Heart right ventricle (tissue), 16 donors: ENCODE measurements around the gene C15orf62. TPM values are rescaled to one million over a fixed set of nuclear protein-coding genes. Genes with fewer than 3 reads are reported as not detected.

ENCODE experiments used
- ATAC-seq, 8 donors: fragments of 200-7000 bp; cut with Tn5 transposase; one replicate each; pipeline ENCODE4 v1.9.1; 2020; ENCODE audit warnings: mild to moderate bottlenecking in 8 of 8, moderate library complexity in 8 of 8, moderate number of reproducible peaks in 1 of 8
- DNase-seq, 2 donors: peaks; one replicate each; pipeline ENCODE4 v3.0.0-alpha.2; 2020
- H3K27ac ChIP-seq, 10 donors: fragments of 200-600 bp; sonication (generic) in 2 of 10; one replicate each; pipeline versions ENCODE4 v1.5.0 to v1.8.0; 2020 to 2022; ENCODE audit warnings: mild to moderate bottlenecking in 3 of 10
- H3K27me3 ChIP-seq, 7 donors: fragments of 200-600 bp; one replicate each; pipeline ENCODE4 v1.8.0; 2021 to 2022; ENCODE audit warnings: mild to moderate bottlenecking in 2 of 7
- H3K36me3 ChIP-seq, 9 donors: fragments of 200-600 bp; sonication (generic) in 1 of 9; one replicate each; pipeline versions ENCODE4 v1.5.0 to v1.8.0; 2020 to 2022; ENCODE audit warnings: mild to moderate bottlenecking in 2 of 9
- H3K4me1 ChIP-seq, 9 donors: fragments of 200-600 bp; sonication (generic) in 1 of 9; one replicate each; pipeline versions ENCODE4 v1.5.0 to v1.8.0; 2020 to 2022; ENCODE audit warnings: mild to moderate bottlenecking in 4 of 9
- H3K4me3 ChIP-seq, 10 donors: fragments of 200-600 bp; sonication (generic) in 2 of 10; one replicate each; pipeline versions ENCODE4 v1.5.0 to v1.8.0; 2020 to 2022; ENCODE audit warnings: mild to moderate bottlenecking in 7 of 10, moderate library complexity in 2 of 10
- H3K9me3 ChIP-seq, 11 donors: fragments of 200-600 bp in 10 of 11; sonication (generic) in 2 of 11; one replicate each; pipeline versions ENCODE4 v1.5.0 to v1.8.0; 2013 to 2022; ENCODE audit warnings: mild to moderate bottlenecking in 2 of 11, control low read depth in 1 of 11, moderate library complexity in 1 of 11
- CTCF ChIP-seq, 9 donors: fragments of 200-600 bp; sonication (generic) in 2 of 9; IDR thresholded peaks; one replicate each; pipeline versions ENCODE4 v1.5.0 to v1.8.0; 2021 to 2022; ENCODE audit warnings: antibody characterized with exemption in 9 of 9, mild to moderate bottlenecking in 5 of 9, moderate library complexity in 1 of 9
- WGBS, 2 donors: extraction: QIAGEN DNeasy Blood & Tissue Kit; methylation state at CpG; one replicate each; pipeline ENCODE4 v1.1.7; 2013; ENCODE audit warnings: inconsistent platforms in 1 of 2; 5-methylcytosine and 5-hydroxymethylcytosine counted together
- intact Hi-C, 10 donors: fragments of 100-400 bp; cut with DNase I; formaldehyde crosslinking; loops; one replicate each; pipeline versions ENCODE4 v1.11.1 to v1.14.2; 2022
- polyA plus RNA-seq, 2 donors: library from polyadenylated mRNA; stranded (reverse); fragments of 200-250 nt; gene quantifications; one replicate each; pipeline ENCODE4 v1.2.3, GENCODE V29; 2013
- total RNA-seq, 10 donors: library from RNA; stranded (reverse); fragmentation: NEBNext Ultra II Directional in 3 of 10; extraction: Animal tissue kit (Norgen Biotek cat#: 25700) in 3 of 10; gene quantifications; one replicate each; pipeline versions ENCODE4 v1.2.1 to v1.2.4, GENCODE V29; 2021 to 2023
- donor health status: Arrhythmogenic right ventricular cardiomyopathy.
- donor health status: ischemic (EF 13 %, LVEDD 7.1; RV severe dilation, severe dysfunction).
- donor health status: healthy with polysubstance abuse.
- donor health status: DM: no; HTN: yes; CAD: no.
- donor health status: DM: no; HTN: no; CAD: no.
- donor health status: ischemic (EF 25% LVEDD 6.9; RV normal size, moderate dysfunction).
- donor health status: ischemic (EF 25% LVEDD 5.7; RV mildly dilated, moderate dysfunction).
- donor health status: healthy.
- donor health status: DM: yes; HTN: yes; CAD: no.
- donor health status: Ischemic cardiomyopathy.
- donor health status: ischemic (EF 35%, LVEDD 5.7; RV mildly dilated, moderate dysfunction).
- donor health status: nonischemic (EF 11% LVEDD 7.7; RV severe dilation, severe dysfunction).
- donor health status: DM: yes; HTN: yes; CAD: no.
- donor health status: PGD.
- donor health status: ischemic (EF 29% LVEDD 5.4; RV normal size, mild dysfunction).
- donor health status: nonischemic (EF 23%, LVEDD 6.1; RV moderate dilation, normal function).

C15orf62 gene
- total and polyA plus RNA-seq, 12 donors = 0.10 to 0.32 (median 0.15) TPM; not detected in 7

GRCh38 chr15:40723919-40724318 is 45.9 kb upstream of the C15orf62 start:
- TF ChIP-seq CTCF (IDR thresholded peaks at IDR 0.05) = no peak
- WGBS, 2 donors = 87 to 92% methylated on average over 2 of the region's 2 CpGs
- intact Hi-C loops = no loop called here
- H3K4me1 ChIP-seq = no peaks in the 10 kb centered on the region
- no peak overlapping the region for H3K4me3 ChIP-seq
- ATAC-seq = no peak
- no peak for DNase-seq
- no peaks in the 10 kb centered on the region for H3K27me3 ChIP-seq
- no peaks in the 10 kb centered on the region for H3K9me3 ChIP-seq
- peaks cover 0 to 29% (median 0%) of the 10 kb centered on the region in 9 donors for H3K36me3 ChIP-seq
- H3K27ac ChIP-seq = no peak overlapping the region

DNA sequence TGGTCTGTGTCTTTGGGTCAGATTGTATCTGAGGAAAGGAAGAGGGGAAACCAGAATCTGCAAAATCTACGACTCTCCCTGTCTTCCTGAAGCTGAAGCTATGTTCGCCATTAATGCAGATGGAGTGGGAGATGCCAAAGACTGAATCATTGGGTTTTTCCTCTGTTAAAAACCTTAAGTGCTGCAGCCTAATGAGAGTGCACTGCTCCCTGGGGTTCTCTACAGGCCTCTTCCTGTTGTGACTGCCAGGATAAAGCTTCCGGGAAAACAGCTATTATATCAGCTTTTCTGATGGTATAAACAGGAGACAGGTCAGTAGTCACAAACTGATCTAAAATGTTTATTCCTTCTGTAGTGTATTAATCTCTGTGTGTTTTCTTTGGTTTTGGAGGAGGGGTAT is 38.7 kb upstream of the C15orf62 start:
- peak in 6 of 8 donors; percentile 39 to 70 (median 50) for ATAC-seq
- no peak for DNase-seq
- WGBS, 2 donors = 51 to 69% methylated on average over 3 of the region's 3 CpGs
- H3K9me3 ChIP-seq = no peaks in the 10 kb centered on the region
- peak overlapping the region in 6 of 10 donors; percentile 4 to 64 (median 6) for H3K27ac ChIP-seq
- intact Hi-C loops = no loop called here
- H3K4me1 ChIP-seq = peaks cover 0 to 9% (median 0%) of the 10 kb centered on the region in 9 donors
- no peak for TF ChIP-seq CTCF (IDR thresholded peaks at IDR 0.05)
- H3K27me3 ChIP-seq = no peaks in the 10 kb centered on the region
- H3K36me3 ChIP-seq = peaks cover 0 to 75% (median 18%) of the 10 kb centered on the region in 9 donors
- no peak overlapping the region for H3K4me3 ChIP-seq

- TF ChIP-seq CTCF (IDR thresholded peaks at IDR 0.05) = no peak
- ATAC-seq = no peak
- H3K4me3 ChIP-seq = no peak overlapping the region
- H3K27ac ChIP-seq = no peak overlapping the region
- no peaks in the 10 kb centered on the region for H3K9me3 ChIP-seq
- peaks cover 0 to under 1% (median 0%) of the 10 kb centered on the region in 9 donors for H3K4me1 ChIP-seq
- no peak for DNase-seq
- no peaks in the 10 kb centered on the region for H3K27me3 ChIP-seq
- intact Hi-C loops = no loop called here
- 87 to 88% methylated on average over 4 of the region's 4 CpGs for WGBS, 2 donors
- peaks cover 0 to 100% (median 51%) of the 10 kb centered on the region in 9 donors for H3K36me3 ChIP-seq
Observed at GRCh38 chr15:40736575-40736974, 33.2 kb upstream of the C15orf62 start.

DNA sequence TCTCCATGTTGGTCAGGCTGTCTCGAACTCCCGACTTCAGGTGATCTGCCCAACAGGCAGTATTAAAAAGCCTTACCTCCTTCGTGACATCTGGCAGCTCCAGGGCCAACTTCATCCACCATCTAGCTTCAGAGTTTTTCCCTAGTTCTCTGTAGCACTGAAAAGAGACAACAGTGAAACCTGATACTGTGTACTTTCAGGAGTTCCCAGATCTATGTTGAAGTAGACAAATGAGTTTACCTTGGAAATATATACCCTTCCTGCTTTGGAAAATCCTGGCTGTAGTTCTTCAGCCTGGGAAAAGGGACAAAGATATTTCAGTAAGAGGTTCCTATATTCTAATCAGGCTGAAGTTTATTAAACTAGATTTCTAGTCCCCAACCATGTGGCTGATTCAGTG is 32.7 kb upstream of the C15orf62 start:
- no peak overlapping the region for H3K27ac ChIP-seq
- no peaks in the 10 kb centered on the region for H3K27me3 ChIP-seq
- intact Hi-C loops = no loop called here
- no peaks in the 10 kb centered on the region for H3K9me3 ChIP-seq
- no peak overlapping the region for H3K4me3 ChIP-seq
- H3K4me1 ChIP-seq = no peaks in the 10 kb centered on the region
- no peak for TF ChIP-seq CTCF (IDR thresholded peaks at IDR 0.05)
- ATAC-seq = no peak
- DNase-seq = no peak
- peaks cover 0 to 100% (median 53%) of the 10 kb centered on the region in 9 donors for H3K36me3 ChIP-seq
- whole genome bisulfite sequencing, 2 donors = 94 to 95% methylated on average over 3 of the region's 3 CpGs
